Left lobe of liver (tissue), 2 donors: ENCODE results near the gene ZNF333. TPM values are rescaled to one million over a fixed set of nuclear protein-coding genes. Genes with fewer than 3 reads are reported as not detected.
"Not testable (repeated sequence)": the region's sequence is repeated elsewhere in the genome, so short reads cannot be mapped to it uniquely, and the experiment has no call there.

Experiments used
- ATAC-seq: fragments of 200-7000 bp; cut with Tn5 transposase; one replicate; pipeline ENCODE4 v1.9.1; 2020; ENCODE audit warnings: mild to moderate bottlenecking, moderate library complexity
- DNase-seq: peaks from one replicate; pipeline ENCODE4 v3.0.0-alpha.2; 2020; ENCODE audit warnings: low spot score
- total RNA-seq: library from RNA; stranded (reverse); gene quantifications from one replicate; pipeline ENCODE4 v1.2.1, GENCODE V29; 2021
- donor health status: DM: no; HTN: no; CAD: no; lungs with moderate emphysema.
- donor health status: DM: no; HTN: yes; CAD: no.

ZNF333 gene
- total RNA-seq, 1 donor from 2014 or later = 3.6 TPM

GRCh38 chr19:14695471-14695870 is 5.6 kb downstream of the ZNF333 start:
- no peak for ATAC-seq
- DNase-seq = no peak

GRCh38 chr19:14699641-14700040 is 9.8 kb downstream of the ZNF333 start:
- ATAC-seq (no peak), DNase-seq (no peak)

- ATAC-seq (no peak), DNase-seq (no peak)
These were observed 11.0 kb downstream of the ZNF333 start for GRCh38 chr19:14700711-14701375.

GRCh38 chr19:14703833-14704232 is 14.0 kb downstream of the ZNF333 start:
- ATAC-seq (no peak), DNase-seq (no peak)

- DNase-seq = no peak
- no peak for ATAC-seq
These were observed 14.6 kb downstream of the ZNF333 start for GRCh38 chr19:14704450-14704849.

- DNase-seq = no peak
- no peak for ATAC-seq
These were observed 26.0 kb downstream of the ZNF333 start for GRCh38 chr19:14715841-14716240.

GRCh38 chr19:14718522-14719116 is 28.8 kb downstream of the ZNF333 start:
- no peak for ATAC-seq
- DNase-seq = no peak

GRCh38 chr19:14719162-14719561 is 29.3 kb downstream of the ZNF333 start:
- no peak for ATAC-seq

GRCh38 chr19:14722127-14722526 is 32.3 kb downstream of the ZNF333 start:
- ATAC-seq (no peak), DNase-seq (no peak)

More at GRCh38 chr19:14719162-14719561, 29.3 kb downstream of the ZNF333 start:
- DNase-seq = no peak

- ATAC-seq = no peak
- no peak for DNase-seq
These were observed 38.7 kb downstream of the ZNF333 start for GRCh38 chr19:14728595-14728994.

GRCh38 chr19:14731200-14731599 is 41.4 kb downstream of the ZNF333 start:
- ATAC-seq = no peak

GRCh38 chr19:14732510-14732909 is 42.7 kb downstream of the ZNF333 start:
- DNase-seq = no peak
- no peak for ATAC-seq

More at GRCh38 chr19:14731200-14731599, 41.4 kb downstream of the ZNF333 start:
- no peak for DNase-seq

GRCh38 chr19:14733574-14733973 is 43.7 kb downstream of the ZNF333 start:
- ATAC-seq = no peak
- DNase-seq = no peak

- ATAC-seq = no peak
- no peak for DNase-seq
These were observed 46.1 kb downstream of the ZNF333 start for GRCh38 chr19:14735915-14736314.

GRCh38 chr19:14746886-14747285 is 57.0 kb downstream of the ZNF333 start:
- ATAC-seq = no peak
- no peak for DNase-seq

- no peak for ATAC-seq
- DNase-seq = no peak
These were observed 58.8 kb downstream of the ZNF333 start for GRCh38 chr19:14748601-14749000.

- DNase-seq = no peak
These were observed 69.0 kb downstream of the ZNF333 start for GRCh38 chr19:14758816-14759215.

GRCh38 chr19:14761607-14762006 is 71.8 kb downstream of the ZNF333 start:
- no peak for DNase-seq
- no peak for ATAC-seq

More at GRCh38 chr19:14758816-14759215, 69.0 kb downstream of the ZNF333 start:
- no peak for ATAC-seq

GRCh38 chr19:14762111-14762510 is 72.3 kb downstream of the ZNF333 start:
- ATAC-seq (no peak), DNase-seq (no peak)

GRCh38 chr19:14763497-14764145 is 73.8 kb downstream of the ZNF333 start:
- no peak for DNase-seq
- no peak for ATAC-seq

GRCh38 chr19:14764401-14764800 is 74.6 kb downstream of the ZNF333 start:
- DNase-seq = no peak
- ATAC-seq = no peak

- not testable (repeated sequence) for DNase-seq, ATAC-seq
These were observed 75.6 kb downstream of the ZNF333 start for GRCh38 chr19:14765403-14765802.
